Activated CD8-positive, alpha-beta memory T cell treated with anti-CD3 and anti-CD28 coated beads for 48 hours (primary cell): Measurements from ENCODE around the gene NUDT4.

Experiments
- DNase-seq, 3 experiments: peaks; one replicate each; pipeline ENCODE4 v3.0.0-alpha.2; 2020; ENCODE audit warnings: low read depth in 2 of 3, low spot score in 2 of 3

Gene NUDT4

DNA sequence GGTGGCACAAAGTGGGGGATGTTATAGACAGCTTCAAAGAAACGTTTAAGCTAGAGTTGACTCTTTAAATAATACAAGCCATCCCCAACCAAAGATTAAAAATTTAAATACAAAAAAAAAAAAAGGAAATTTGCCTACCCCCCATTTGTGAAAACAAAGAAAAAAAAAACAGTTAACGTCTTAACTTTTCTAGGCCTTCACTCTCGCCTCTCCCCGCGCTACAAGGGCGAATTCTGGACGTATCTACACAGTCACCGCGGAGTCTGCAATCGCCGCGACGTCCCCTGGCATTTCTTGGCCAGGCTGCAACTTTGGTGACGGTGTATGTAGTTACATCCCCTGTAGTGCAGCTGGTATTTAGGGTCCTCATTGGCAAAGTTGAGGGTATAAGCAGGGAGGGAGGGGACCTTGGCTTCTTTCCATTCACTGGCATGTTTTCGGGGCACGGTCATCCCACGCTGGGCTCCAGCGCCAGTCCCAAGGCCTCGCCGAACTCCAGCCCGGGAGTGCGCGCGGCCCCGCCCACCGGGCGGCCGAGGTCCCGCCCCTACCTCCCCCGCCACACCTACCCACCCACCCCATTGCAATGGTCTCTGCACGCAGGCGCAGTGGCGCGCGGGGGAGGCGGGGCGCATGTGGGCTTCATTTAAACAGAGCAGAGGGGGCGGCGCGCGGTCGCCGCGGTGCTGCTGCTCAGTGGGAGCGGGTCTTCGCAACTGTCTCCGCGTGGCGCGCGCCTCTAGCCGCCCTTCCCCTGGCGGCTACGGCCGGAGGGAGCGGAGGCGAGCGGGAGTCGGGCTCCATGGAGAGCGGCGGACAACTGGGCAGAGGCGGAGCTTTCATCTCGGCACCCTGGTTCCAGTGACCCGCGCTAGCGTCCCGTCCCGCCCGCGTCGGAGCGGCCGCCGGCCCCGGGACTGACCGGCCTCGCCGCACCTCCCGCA is at the start of gene NUDT4:
TSS of gene NUDT4 (plus strand) at position 674 of the 944 bp plus-strand sequence. CDS start 398 bp downstream, outside the sequence.
- DNase-seq: peak; percentile 95 to 96 (median 96)

DNA sequence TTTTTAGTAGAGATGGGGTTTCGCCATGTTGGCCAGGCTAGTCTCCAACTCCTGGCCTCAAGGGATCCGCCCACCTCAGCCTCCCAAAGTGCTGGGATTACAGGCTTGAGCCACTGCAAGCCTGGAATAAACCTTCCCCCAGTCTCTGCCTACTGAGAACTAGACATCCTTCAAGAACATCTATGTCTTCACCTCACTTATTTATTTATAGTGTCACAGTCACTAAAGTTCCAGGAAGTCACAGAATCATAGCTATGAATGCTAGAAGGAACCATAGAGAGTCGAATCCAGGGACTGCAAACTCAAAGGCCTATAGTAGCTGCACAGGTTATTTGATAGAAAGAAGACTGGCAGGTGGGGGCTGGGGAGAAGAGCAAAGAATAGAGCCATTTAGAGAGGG is 44.7 kb upstream of the NUDT4 start:
- DNase-seq: no peak

DNA sequence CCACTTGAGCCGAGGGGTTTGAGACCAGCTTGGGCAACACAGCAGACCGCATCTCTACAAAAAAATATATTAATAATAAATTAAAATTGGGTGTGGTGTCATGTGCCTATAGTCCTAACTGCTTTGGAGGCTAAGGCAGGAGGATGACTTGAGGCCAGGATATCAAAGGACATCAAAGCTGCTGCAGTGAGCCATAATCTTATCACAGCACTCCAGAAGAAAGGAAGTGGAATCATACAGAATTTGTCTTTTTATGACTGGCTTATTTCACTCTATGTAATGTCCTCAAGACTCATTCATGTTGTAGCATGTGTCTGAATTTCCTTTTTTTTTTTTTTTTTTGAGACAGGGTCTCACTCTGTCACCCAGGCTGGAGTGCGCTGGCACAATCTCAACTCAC is 43.9 kb upstream of the NUDT4 start:
- no peak for DNase-seq

DNA sequence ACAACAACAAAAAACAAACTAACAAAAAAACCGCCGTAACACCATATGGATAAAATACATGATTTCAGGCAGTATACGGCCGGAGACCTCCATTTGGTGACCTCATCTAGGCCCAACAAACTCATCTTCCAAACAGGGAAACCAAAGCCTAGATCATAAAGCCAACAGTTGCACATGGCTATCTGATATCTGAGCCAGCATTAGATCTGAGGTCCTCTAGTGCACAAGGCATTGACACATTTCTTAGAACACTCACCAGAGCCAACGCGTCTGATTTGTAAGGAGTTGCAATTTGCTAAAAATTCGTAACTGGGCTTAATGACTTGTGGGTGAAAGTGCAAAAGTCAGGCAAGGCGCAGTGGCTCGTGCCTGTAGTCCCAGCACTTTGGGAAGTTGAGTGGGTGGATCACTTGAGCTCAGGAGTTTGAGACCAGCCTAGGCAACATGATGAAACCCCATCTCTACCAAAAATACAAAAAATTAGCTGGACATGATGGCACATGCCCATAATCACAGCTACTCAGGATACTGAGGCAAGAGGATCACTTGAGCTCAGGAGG is 42.0 kb upstream of the NUDT4 start:
- DNase-seq: no peak

DNA sequence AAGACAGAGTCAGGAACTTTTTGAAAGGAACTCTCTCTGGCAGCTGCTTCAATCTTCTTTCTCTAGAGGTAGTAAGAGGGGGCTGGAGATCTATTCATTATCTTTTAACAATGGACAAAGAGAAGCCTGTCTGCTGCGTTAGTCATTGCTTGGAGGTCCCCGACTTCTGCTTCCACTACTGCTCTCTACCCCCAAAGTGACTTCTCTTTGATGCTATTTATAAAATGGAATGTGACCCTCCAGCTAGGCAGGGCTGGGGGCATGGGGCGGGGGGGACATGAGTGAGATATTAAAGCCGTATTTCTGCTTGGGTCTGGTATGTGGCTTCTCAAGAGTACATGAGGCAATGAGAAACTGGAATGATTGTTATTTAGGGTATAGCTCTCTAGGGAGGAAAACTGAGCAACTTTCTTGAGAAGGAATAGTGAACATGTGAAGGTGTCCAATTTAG is 41.4 kb upstream of the NUDT4 start:
- DNase-seq: no peak

DNA sequence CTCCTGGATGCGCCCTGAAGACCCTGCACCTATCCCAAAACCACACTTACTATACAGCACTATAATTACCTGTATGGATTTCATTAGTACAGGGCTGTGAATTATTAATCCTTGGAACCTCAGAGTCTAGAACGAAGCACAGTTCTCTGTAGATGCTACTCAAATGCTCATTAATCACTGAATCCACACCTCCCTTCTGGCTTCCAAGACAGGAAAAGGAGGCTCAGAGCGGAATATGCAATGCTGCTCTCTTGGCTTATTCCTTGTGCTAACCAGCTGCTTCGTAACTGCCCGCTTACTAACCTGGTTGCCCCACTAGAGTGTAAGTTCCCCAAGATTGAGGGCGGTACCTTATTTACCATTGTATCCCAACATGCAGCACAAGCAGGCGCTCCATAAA is 39.1 kb upstream of the NUDT4 start:
- no peak for DNase-seq

DNA sequence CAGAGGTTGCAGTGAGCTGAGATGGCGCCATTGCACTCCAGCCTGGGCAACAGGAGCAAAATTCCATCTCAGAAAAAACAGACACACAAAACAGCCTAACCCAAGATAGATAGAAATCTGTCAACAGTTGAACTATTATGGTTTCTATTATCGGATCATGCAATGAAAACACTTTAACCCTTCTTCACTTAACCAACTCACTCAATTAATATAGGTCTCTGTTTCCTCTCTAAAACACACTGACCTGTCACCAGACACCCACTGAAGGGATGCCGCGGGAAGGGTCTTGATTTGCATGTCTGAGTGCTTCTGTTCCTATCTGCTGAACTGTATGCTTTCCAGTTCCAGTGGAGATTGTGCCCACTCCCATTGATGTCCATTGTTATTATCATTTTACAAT is 38.0 kb upstream of the NUDT4 start:
- no peak for DNase-seq

DNA sequence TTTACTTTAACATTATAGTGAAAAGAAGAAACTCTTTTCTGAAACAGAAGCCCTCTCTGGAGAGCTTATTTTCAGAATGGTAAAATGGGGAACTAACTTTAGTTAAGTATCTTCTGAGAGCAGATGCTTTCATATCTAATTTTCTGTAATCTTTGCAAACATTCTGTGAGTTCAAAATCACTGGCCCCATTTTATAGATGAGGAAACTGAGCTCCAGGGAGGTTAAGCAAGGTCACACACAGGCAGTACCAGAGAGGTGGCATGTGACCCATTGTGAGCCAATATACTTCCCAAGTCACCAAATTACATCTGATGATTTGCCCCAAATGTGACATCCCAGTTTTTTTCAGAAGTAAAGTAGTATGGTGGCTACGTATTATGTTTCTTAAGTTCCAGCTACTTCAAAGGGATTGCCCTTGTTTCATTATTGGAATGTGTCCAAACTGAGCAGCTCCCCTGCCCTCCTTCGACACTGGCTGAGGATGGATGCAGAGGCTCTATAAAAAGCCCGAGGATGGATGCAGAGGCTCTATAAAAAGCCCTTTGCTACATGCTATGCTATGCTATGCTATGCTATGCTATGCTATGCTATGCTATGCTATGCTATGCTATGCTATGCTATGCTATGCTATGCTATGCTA is 36.2 kb upstream of the NUDT4 start:
- no peak for DNase-seq

DNA sequence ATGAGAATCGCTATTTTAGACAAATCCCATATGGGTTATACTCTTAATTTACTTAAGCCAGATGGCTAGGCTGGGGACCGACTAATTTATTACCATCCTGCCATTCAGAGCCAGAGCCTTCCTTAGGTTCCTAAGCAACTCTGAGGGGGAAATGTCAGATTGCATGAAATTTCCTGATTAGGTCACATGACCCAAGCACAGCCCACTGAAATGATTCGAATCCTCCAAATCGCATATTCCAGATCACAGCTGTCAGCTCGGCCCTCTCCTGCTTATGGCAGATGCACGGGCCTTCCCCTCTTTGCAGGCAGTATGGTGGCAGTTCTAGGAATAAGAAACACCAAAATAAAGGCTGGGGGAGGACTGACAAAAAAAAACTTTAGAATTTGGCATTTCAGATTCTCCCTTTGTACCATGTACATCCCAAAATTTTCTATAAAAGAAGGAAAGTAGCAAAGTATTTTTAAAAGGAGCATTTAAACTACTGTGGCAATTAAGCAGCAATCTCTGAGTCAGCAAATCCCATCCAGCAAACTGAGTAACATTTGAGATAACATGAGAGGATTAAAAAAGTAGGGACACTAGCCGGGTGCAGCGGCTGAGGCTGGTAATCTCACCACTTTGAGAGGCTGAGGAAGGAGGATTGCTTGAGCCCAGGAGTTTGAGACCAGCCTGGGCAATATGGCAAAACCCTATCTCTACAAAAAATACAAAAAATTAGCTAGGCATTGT is 30.5 kb upstream of the NUDT4 start:
- DNase-seq: no peak

DNA sequence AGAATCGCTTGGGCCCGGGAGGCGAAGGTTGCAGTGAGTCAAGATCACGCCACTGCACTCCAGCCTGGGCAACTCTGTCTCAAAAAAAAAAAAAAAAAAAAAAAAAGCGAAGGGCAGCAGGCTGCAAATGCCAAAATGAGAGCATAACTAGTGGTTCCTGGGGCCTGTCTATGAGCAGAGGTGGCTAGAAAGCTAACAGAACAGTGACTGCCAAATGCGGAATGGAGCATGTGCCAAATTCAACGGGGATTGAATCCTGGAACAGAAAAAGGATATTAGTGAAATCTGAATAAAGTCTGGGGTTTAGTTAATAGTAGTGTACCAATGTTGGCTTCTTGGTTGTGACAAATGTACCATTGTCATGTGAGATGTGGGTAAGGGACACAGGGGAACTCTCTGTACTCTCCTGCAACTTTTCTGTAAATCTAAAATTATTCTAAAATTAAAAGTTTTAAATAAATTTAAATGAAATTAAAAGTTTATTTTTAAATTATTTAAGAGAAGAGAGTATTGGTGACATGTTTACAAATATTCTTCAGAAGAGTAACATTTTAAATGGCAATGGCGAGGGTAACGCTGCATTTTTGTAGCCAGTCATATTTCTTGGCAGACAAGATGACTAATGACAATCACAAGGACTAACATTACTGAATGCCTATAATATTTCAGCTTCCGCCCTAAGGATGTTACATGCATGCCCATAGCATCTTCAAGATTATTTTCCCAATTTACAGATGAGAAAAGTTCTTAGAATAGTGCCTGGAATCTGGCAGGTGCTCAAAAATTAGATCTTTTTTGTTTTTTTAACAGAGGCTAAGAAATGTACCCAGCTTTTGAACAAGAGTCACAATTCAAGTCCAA is 28.9 kb upstream of the NUDT4 start:
- no peak for DNase-seq

DNA sequence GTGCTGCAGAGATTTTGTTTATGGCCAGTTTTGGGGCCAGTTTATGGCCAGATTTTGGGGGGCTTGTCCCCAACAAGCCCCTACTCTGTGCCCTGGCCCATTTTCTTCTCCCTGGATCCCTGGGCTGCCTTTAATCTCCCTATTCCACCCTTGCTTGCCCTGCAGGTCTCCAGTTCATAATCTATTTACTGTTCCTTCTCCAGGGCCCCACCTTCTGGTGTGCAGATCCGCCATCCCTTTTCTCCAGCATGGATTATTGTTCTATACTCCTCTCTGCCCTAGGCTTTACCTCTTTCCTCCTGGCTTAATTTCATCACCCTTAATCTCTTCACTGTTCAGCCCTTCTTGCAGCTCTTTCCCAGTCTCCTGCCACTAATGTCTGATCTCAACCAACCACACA is 26.0 kb upstream of the NUDT4 start:
- no peak for DNase-seq

DNA sequence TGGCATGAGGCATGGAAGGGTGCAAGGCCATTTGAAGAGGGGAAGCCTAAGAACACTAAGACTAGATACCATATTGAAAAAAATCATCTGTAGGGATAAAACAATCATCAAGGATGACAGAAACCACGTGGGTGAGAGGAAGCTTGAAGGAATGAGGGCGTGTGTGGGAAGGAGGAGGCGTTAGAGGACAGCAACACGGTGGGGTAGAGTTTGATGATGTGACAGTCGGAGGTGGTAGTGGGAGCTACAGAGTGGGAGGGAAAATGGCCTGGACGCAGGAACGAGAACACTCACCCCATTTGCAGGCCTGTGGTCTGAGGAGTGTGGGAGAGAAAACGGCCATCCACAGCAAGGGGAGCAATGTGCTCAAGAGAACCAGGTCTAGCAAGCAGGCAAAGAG is 25.4 kb upstream of the NUDT4 start:
- no peak for DNase-seq

DNA sequence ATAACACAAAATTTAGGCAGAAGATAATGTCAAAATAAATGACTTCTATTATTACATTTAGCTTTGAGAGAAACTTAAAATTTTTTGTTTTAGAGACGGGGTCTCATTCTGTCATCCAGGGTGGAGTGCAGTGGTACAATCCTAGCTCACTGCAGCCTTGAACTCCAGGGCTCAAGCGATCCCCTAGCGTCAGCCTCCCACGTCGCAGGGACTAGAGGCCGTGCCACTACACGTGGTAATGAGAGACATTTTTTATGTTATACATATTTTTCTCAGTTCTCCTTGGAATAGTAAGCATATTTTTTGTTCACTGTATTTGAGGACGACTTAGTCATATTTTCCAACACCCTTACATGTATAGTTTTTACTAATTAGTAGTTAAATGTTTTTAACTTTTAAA is 21.5 kb upstream of the NUDT4 start:
- DNase-seq: no peak

DNA sequence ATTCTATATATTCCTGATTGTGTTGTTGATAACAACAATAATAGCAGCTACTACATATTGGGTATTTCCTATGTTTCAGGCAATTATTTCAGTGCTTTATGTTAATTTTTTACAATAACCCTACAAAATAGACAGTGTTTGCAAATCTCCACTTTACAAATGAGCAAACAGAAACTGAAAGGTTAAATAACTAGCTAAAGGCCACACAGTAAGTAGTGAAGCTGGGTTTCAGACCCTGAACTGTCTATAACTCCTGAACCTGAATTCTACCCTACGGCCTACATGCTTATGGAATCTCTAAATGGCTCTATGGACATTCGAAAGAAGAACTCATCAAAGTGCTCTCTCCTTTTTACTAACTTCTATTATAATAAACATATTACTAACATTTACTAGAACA is 19.7 kb upstream of the NUDT4 start:
- no peak for DNase-seq

DNA sequence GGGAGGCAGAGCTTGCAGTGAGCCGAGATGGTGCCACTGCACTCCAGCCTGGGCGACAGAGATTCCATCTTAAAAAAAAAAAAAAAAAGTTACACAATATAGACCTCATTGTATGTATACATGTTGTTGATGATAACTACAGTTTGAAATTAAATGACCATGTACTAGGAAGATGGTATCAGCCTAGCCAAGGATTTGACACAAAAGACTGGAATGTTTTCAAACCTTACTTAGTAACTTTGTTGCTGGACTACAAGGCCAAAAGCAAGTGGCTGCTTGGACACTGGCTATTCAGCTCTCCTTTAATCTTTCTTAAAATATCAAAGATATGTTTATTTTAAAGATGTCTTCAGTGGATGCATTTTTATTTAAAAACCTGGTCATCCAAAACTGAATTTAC is 18.9 kb upstream of the NUDT4 start:
- DNase-seq: no peak

DNA sequence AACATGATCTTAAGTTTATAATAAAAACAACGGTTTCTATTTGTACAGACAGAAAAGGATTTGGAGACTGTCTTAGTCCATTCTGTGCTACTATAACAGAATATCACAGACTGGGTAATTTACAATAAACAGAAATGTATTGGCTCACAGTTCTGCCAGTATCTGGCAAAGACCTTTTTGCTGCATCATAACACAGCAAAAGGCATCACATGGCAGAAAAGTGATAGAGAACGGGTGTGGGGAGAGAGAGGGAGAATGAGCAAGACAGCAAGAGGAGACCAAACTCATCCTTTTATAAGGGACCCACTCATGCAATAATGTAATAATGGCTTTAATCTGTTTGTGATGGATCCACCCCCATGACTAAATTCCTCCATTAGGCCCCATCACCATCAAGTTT is 17.0 kb upstream of the NUDT4 start:
- no peak for DNase-seq

DNA sequence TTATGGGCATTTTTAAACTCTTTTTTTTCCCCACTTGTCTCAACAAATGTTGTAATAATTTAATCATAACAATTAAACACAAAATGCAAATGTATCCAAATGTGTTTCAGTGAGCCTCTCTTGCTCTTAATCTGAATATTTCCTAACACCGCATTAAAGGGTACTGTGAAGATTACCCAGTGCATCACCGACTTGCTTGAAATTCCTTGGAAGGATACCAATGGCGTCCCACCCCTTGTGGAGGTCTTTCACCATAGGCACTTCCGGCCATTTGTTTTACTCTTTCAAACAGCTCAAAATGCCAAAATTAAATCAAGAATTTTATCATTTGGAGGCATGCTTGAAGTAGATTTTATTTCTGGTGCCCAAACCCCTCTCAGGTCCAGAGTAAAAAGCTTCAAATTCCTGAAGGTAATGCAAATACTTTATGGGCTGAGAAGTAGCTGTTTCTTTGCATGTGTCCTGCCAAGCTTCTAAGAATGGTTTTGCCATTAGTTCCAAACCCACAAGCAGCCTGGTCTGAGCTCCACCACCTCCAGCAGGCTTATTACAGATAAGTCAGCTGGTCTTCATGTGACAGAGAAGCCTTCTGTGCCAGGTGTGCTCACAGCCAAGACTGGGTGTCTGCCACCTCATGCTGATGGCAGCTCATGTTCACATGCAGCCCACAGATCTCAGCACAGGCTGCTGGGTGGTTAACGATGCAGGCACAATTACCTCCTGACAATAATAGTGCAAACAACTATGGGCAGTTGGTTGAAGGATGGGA is 16.4 kb upstream of the NUDT4 start:
- no peak for DNase-seq

DNA sequence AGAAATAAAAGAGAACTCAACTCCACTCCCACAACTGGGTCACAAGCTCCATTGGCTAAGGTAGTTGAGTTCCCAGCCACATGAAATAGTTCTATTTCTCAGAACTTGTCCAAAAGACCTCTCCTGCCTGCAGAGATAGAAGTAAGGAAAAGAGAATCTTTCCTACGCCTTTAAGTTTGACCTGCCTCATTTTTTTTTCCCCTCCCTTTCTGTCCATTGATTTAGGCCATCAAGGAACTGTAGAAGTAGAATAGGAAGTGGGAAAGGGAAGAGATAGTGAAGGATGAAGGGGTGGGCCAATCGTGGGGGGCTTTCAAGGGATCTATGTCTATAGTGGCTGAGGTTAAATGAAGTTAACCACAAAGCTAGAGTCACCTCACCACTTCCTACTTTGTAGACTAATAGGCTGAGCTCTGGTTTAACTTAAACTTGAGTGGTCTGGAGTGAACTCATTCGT is 13.9 kb upstream of the NUDT4 start:
- no peak for DNase-seq

DNA sequence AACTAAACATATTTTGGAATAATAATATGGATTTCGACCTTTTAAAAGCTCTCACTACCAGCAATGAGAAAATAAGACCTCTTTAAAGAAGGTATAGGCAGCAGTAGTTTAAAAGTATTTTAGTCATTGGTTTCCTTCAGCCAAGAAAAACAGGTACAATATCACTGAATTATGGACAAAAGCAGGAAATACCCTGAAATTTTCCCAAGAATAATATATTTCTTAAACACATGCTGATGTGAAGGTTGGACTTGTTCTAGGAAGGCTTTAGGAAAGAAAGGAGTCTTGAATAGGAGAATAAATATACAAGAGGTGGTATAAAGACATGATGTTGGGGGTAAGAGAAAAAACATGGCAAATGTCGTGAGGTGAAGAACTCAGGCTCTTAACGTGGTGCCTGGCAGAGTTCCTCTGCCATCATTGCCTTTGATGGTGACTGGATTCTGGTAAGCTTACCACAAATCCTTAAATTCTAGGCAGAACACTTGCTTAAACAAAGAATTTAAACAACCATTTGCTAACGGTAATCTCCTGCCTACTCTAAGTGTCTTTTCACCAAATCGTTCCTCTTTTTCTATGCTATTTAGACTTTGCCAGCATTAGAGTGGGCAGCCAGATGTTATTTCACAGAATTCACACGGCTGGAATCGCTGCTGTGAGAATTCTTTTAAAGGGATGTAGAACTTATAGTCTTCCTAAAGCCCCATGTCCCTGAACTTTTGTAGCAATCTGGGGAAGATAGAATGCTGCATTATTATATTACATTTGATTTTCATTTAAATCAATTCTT is 11.9 kb upstream of the NUDT4 start:
- no peak for DNase-seq
